GM20431 (cell line): ENCODE measurements around the gene PSMB9.

Source experiments
- in situ Hi-C: fragments of 300-500 bp; cut with MseI, MboI; formaldehyde crosslinking; loops from one replicate; pipeline ENCODE4 v1.15.0; 2020; ENCODE audit warnings: low sequenced_read_pairs; ENCODE audit not compliant: unreplicated experiment

Gene PSMB9

GRCh38 chr6:32838114-32838958 is 15.7 kb upstream of the PSMB9 start, which contains the start of gene TAP2:
TAP2 (minus strand) TSS chr6:32838739; CDS start chr6:32838233, 506 bp downstream.
- in situ Hi-C loops = no loop called here

GRCh38 chr6:32839356-32839755 is 14.6 kb upstream of the PSMB9 start:
- in situ Hi-C loops = no loop called here

- in situ Hi-C loops = no loop called here
These were observed 13.3 kb upstream of the PSMB9 start for GRCh38 chr6:32840604-32841246.

GRCh38 chr6:32842021-32842650 is 11.9 kb upstream of the PSMB9 start:
- in situ Hi-C loops = no loop called here

- in situ Hi-C loops = no loop called here
These were observed 11.3 kb upstream of the PSMB9 start for GRCh38 chr6:32842690-32843089.

- in situ Hi-C loops = no loop called here
These were observed 10.5 kb upstream of the PSMB9 start for GRCh38 chr6:32843331-32843978.

GRCh38 chr6:32843979-32844838 is 9.8 kb upstream of the PSMB9 start, which contains the start of gene PSMB8:
PSMB8 (minus strand) TSS chr6:32844047; CDS start chr6:32843996, 51 bp downstream.
- in situ Hi-C loops = no loop called here

GRCh38 chr6:32844839-32845383 is 9.1 kb upstream of the PSMB9 start:
- in situ Hi-C loops = no loop called here

- in situ Hi-C loops = no loop called here
These were observed 8.6 kb upstream of the PSMB9 start for GRCh38 chr6:32845384-32845884.

- in situ Hi-C loops = no loop called here
These were observed 7.0 kb upstream of the PSMB9 start for GRCh38 chr6:32847004-32847403.

- in situ Hi-C loops = no loop called here
These were observed 6.2 kb upstream of the PSMB9 start for GRCh38 chr6:32847795-32848194.

GRCh38 chr6:32849126-32849525 is 4.9 kb upstream of the PSMB9 start:
- in situ Hi-C loops = no loop called here

- in situ Hi-C loops = no loop called here
These were observed 3.0 kb upstream of the PSMB9 start for GRCh38 chr6:32851025-32851424.

- in situ Hi-C loops = no loop called here
These were observed 1.8 kb upstream of the PSMB9 start for GRCh38 chr6:32852018-32852843.

- in situ Hi-C loops = no loop called here
These were observed 1.0 kb upstream of the PSMB9 start for GRCh38 chr6:32852844-32853540.

GRCh38 chr6:32854376-32855178 is 585 bp downstream of the PSMB9 start:
- in situ Hi-C loops = no loop called here
